Parathyroid adenoma (tissue), 2 donors: ENCODE results near the gene PTK6.

Experiments
- H2AFZ ChIP-seq: fragments of 300-600 bp; sonication (generic); one replicate; pipeline ENCODE4 v1.7.0; 2017; ENCODE audit warnings: antibody characterized with exemption, mild to moderate bottlenecking
- H3K27ac ChIP-seq: fragments of 300-600 bp; sonication (generic); one replicate; pipeline ENCODE4 v1.7.0; 2017
- H3K27me3 ChIP-seq: fragments of 300-600 bp; sonication (generic); one replicate; pipeline ENCODE4 v1.7.0; 2017; ENCODE audit warnings: low read length; ENCODE audit not compliant: control insufficient read depth, insufficient read depth
- H3K36me3 ChIP-seq: fragments of 300-600 bp; sonication (generic); one replicate; pipeline ENCODE4 v1.7.0; 2017; ENCODE audit warnings: low read length; ENCODE audit not compliant: control insufficient read depth, insufficient read depth
- H3K4me1 ChIP-seq: fragments of 300-600 bp; sonication (generic); one replicate; pipeline ENCODE4 v1.7.0; 2017; ENCODE audit warnings: control low read depth
- H3K4me2 ChIP-seq: fragments of 300-600 bp; sonication (generic); one replicate; pipeline ENCODE4 v1.7.0; 2017; ENCODE audit warnings: low read length
- H3K4me3 ChIP-seq: fragments of 300-600 bp; sonication (generic); one replicate; pipeline ENCODE4 v1.7.0; 2017; ENCODE audit warnings: low read depth, low read length
- H3K79me2 ChIP-seq: fragments of 300-600 bp; sonication (generic); one replicate; pipeline ENCODE4 v1.7.0; 2017; ENCODE audit warnings: control low read depth
- H3K9ac ChIP-seq: fragments of 300-600 bp; sonication (generic); one replicate; pipeline ENCODE4 v1.7.0; 2017; ENCODE audit warnings: mild to moderate bottlenecking
- H3K9me3 ChIP-seq: fragments of 300-600 bp; sonication (generic); one replicate; pipeline ENCODE4 v1.7.0; 2017; ENCODE audit warnings: low read length; ENCODE audit not compliant: control insufficient read depth
- CTCF ChIP-seq: fragments of 300-600 bp; sonication (generic); IDR thresholded peaks from one replicate; pipeline ENCODE4 v1.7.0; 2017; ENCODE audit warnings: antibody characterized with exemption, mild to moderate bottlenecking
- donor health status: primary hyperparathyroidism.

PTK6 gene

GRCh38 chr20:63500902-63501817, 36.0 kb downstream of the PTK6 start:
- Histone ChIP-seq H3K9me3 (no peaks in the 10 kb centered on the region), H3K4me1 (peaks cover 3% of the 10 kb centered on the region), H3K4me2 (no peak overlapping the region), H3K36me3 (no peaks in the 10 kb centered on the region), H3K4me3 (no peak overlapping the region), H3K27ac (no peak overlapping the region), H2AFZ (no peak overlapping the region), H3K79me2 (no peaks in the 10 kb centered on the region), H3K27me3 (no peaks in the 10 kb centered on the region), H3K9ac (no peak overlapping the region)
- TF ChIP-seq CTCF: no peak

GRCh38 chr20:63500151-63500901, 36.9 kb downstream of the PTK6 start:
- Histone ChIP-seq H3K9ac (no peak overlapping the region), H3K36me3 (no peaks in the 10 kb centered on the region), H3K9me3 (no peaks in the 10 kb centered on the region), H3K27ac (no peak overlapping the region), H3K4me2 (no peak overlapping the region), H3K79me2 (no peaks in the 10 kb centered on the region), H3K27me3 (no peaks in the 10 kb centered on the region), H2AFZ (no peak overlapping the region), H3K4me3 (no peak overlapping the region), H3K4me1 (peaks cover 3% of the 10 kb centered on the region)
- no peak for TF ChIP-seq CTCF

DNA sequence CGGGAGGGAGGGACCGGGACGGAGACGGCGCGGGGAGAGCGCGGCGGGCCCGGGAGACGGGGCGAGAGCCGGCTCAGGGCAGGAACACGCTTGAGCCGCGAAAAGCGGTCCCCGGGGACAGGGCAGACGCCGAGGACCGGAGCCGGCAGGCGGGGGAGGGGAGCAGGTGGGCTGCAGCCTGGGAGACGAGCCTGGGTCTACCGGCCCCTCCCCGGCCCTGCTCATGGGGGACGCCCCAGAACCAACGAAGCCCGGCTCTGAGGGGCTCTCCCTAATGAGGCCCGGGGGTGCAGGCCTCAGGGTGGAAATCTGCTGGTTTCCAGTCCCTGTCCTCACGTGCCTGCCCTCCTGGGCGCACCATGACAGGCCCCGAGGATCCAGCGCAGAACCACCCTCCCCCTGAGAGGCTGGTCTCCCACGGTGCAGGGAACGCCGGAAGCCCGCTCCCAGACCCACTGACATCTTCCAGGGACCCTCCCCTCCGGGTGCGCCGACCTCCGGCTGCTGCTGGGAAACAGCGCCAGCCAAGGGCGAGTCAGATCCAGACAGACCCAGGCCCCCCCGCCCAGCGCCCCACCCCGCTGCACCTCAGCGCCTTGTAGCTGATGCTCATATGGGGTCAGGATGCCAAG, 37.7 kb downstream of the PTK6 start:
- H3K4me1 ChIP-seq: peaks cover 3% of the 10 kb centered on the region
- H3K27me3 ChIP-seq: no peaks in the 10 kb centered on the region
- no peak for TF ChIP-seq CTCF
- H3K9me3 ChIP-seq: no peaks in the 10 kb centered on the region
- no peak overlapping the region for H3K9ac ChIP-seq
- H3K36me3 ChIP-seq: no peaks in the 10 kb centered on the region
- H3K4me3 ChIP-seq: peak overlapping the region; percentile 33
- peak overlapping the region; percentile 51 for H3K4me2 ChIP-seq
- H3K79me2 ChIP-seq: no peaks in the 10 kb centered on the region
- H2AFZ ChIP-seq: peak overlapping the region; percentile 56
- H3K27ac ChIP-seq: no peak overlapping the region

- H3K27me3 ChIP-seq: no peaks in the 10 kb centered on the region
- H3K4me3 ChIP-seq: peak within 1 kb of the TSS; percentile 55
- peak within 1 kb of the TSS; percentile 79 for H3K4me2 ChIP-seq
Measured at GRCh38 chr20:63498960-63499337, 38.2 kb downstream of the PTK6 start, which contains the start of gene EEF1A2. Gene EEF1A2 (minus strand): TSS chr20:63499083. CDS start chr20:63497763, 1,320 bp downstream.

More at GRCh38 chr20:63498960-63499337, 38.2 kb downstream of the PTK6 start, which contains the start of gene EEF1A2:
- Histone ChIP-seq H3K4me1 (peaks cover 3% of the 10 kb centered on the region), H3K9me3 (no peaks in the 10 kb centered on the region), H2AFZ (peak within 1 kb of the TSS; percentile 81), H3K27ac (no peak within 1 kb of the TSS), H3K36me3 (no peaks in the 10 kb centered on the region), H3K9ac (no peak within 1 kb of the TSS), H3K79me2 (no peaks in the 10 kb centered on the region)
- peak; percentile 22 for TF ChIP-seq CTCF
